HepG2 (cell line): ENCODE results near the gene PDZD8. TPM values are rescaled to one million over a fixed set of nuclear protein-coding genes. Genes with fewer than 3 reads are reported as not detected.

ENCODE experiments used
- AHDC1 ChIP-seq: sonication (generic); formaldehyde crosslinking; IDR thresholded peaks from 2 replicates; pipeline ENCODE4 v1.5.1; 2020; ENCODE audit warnings: mild to moderate bottlenecking, missing genetic modification reagents, borderline replicate concordance
- CHCHD3 ChIP-seq: sonication (generic); formaldehyde crosslinking; IDR thresholded peaks from 2 replicates; pipeline ENCODE4 v1.8.0; 2022; ENCODE audit warnings: mild to moderate bottlenecking, missing genetic modification reagents, moderate library complexity
- HMG20A ChIP-seq: IDR thresholded peaks from 2 replicates; pipeline ENCODE4 v1.6.1; 2016; ENCODE audit warnings: borderline replicate concordance
- MED8 ChIP-seq: sonication (generic); formaldehyde crosslinking; IDR thresholded peaks from 2 replicates; pipeline ENCODE4 v1.8.1; 2023; ENCODE audit warnings: mild to moderate bottlenecking, missing genetic modification reagents; ENCODE audit not compliant: insufficient replicate concordance
- MTERF4 ChIP-seq: sonication (generic); formaldehyde crosslinking; IDR thresholded peaks from 2 replicates; pipeline ENCODE4 v1.8.0; 2023; ENCODE audit warnings: mild to moderate bottlenecking, missing genetic modification reagents
- TFE3 ChIP-seq: IDR thresholded peaks from 2 replicates; pipeline ENCODE4 v1.6.1; 2016
- ZNF253 ChIP-seq: sonication (generic); formaldehyde crosslinking; IDR thresholded peaks from 2 replicates; pipeline ENCODE4 v1.8.0; 2022; ENCODE audit warnings: mild to moderate bottlenecking, missing genetic modification reagents, borderline replicate concordance
- ZNF263 ChIP-seq: sonication (generic); formaldehyde crosslinking; IDR thresholded peaks from 2 replicates; pipeline ENCODE4 v1.4.0; 2020; ENCODE audit warnings: missing genetic modification reagents
- ZNF367 ChIP-seq: sonication (generic); formaldehyde crosslinking; IDR thresholded peaks from 2 replicates; pipeline ENCODE4 v1.4.0; 2020; ENCODE audit warnings: missing genetic modification reagents, borderline replicate concordance
- ZNF609 ChIP-seq: sonication (generic); formaldehyde crosslinking; IDR thresholded peaks from 2 replicates; pipeline ENCODE4 v1.4.0; 2020; ENCODE audit warnings: mild to moderate bottlenecking, missing genetic modification reagents, borderline replicate concordance
- ZNF770 ChIP-seq: sonication (generic); formaldehyde crosslinking; IDR thresholded peaks from 2 replicates; pipeline ENCODE4 v1.5.0; 2020; ENCODE audit warnings: mild to moderate bottlenecking, missing genetic modification reagents
- ZNF776 ChIP-seq: sonication (generic); formaldehyde crosslinking; IDR thresholded peaks from 2 replicates; pipeline ENCODE4 v1.4.0; 2020; ENCODE audit warnings: mild to moderate bottlenecking, missing genetic modification reagents
- polyA plus RNA-seq, 8 experiments: library from polyadenylated mRNA; depleted of rRNA in 3 of 8; stranded (reverse) in 7 of 8; unstranded in 1 of 8; fragments of >200 nt; fragmentation: Illumina TruSeq in 4 of 8; extraction: Trizol in 4 of 8; gene quantifications; 2 replicates each; pipeline versions ENCODE4 v1.2.1 to v1.2.3, GENCODE V29; 2011 to 2016; ENCODE audit warnings: low read depth in 4 of 8, missing spikeins in 1 of 8, mixed read lengths in 1 of 8; ENCODE audit not compliant: insufficient read depth in 1 of 8
- total RNA-seq, 5 experiments: library from RNA; depleted of rRNA; stranded (reverse); fragments of >200 nt; fragmentation: Illumina TruSeq; extraction: Trizol; gene quantifications; 2 replicates each; pipeline ENCODE4 v1.2.3, GENCODE V29; 2016; ENCODE audit warnings: low read depth in 1 of 5

The PDZD8 gene
- total and polyA plus RNA-seq, 2 of the 13 experiments (the other 11 are each of a cell fraction or from before 2014, with no cell fraction given): 11.2 to 32.0 TPM

- TF ChIP-seq MTERF4 (CRISPR knock-in tag) (no peak), TFE3 (CRISPR knock-in tag) (peak; percentile 86), ZNF776 (CRISPR knock-in tag) (no peak), ZNF770 (no peak), ZNF367 (CRISPR knock-in tag) (no peak), ZNF609 (CRISPR knock-in tag) (no peak; the same call in 1 of the 2 replicates), HMG20A (CRISPR knock-in tag) (peak; percentile 40; the same call in 1 of the 2 replicates), AHDC1 (CRISPR knock-in tag) (peak; percentile 40; the same call in 1 of the 2 replicates), MED8 (no peak), CHCHD3 (CRISPR knock-in tag) (no peak), ZNF263 (no peak), ZNF253 (CRISPR knock-in tag) (no peak)
Observed at GRCh38 chr10:117391436-117392205, 16.4 kb upstream of the PDZD8 start (continued).
